OCI-M1 (cell line): ENCODE data around the gene CEP41.
A peak's percentile ranks its signal among the peaks of the same experiment; 100 is the strongest.
"Not testable (repeated sequence)": the region's sequence is repeated elsewhere in the genome, so short reads cannot be mapped to it uniquely, and the experiment has no call there.

Experiments used
- DNase-seq: peaks from one replicate; lab custom pipeline; 2025; lab: John Stamatoyannopoulos, UW

The CEP41 gene

DNA sequence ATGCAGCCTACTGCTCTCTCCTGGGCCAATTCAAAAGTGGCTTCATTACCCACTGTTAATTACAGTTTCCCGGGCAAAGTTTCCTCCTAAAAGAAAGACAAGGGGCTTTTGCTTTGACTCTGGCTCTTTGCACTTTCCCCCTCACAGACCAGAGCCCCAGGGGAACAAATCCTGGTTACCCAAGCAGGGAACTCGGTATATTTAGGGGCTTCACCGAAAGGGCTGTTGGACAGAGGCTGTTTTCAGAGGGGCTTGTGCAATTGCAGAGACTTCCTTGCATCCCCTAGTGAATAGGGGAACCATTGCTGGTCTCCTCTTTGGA lies 53.5 kb downstream of the CEP41 start:
- no peak for DNase-seq

DNA sequence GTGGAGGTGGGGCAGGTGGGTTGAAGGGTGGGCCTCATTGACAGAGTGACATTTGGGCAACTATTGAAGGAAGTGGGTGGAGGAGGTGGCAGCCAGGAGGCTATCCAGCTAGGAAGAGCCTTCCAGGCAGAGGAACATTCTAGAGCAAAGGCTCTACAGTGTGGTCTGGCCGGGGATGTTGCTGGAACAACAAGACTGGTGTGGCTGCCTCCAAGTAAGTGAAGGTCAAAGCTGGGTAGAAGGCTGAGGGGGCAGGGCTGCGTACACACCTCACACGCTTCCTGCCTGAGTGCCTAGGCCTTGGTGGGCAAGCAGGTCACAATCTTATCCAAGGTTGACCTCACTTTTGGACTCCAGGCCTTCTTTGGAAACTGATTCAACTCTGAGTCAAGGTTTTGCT lies 53.9 kb downstream of the CEP41 start:
- no peak for DNase-seq

DNA sequence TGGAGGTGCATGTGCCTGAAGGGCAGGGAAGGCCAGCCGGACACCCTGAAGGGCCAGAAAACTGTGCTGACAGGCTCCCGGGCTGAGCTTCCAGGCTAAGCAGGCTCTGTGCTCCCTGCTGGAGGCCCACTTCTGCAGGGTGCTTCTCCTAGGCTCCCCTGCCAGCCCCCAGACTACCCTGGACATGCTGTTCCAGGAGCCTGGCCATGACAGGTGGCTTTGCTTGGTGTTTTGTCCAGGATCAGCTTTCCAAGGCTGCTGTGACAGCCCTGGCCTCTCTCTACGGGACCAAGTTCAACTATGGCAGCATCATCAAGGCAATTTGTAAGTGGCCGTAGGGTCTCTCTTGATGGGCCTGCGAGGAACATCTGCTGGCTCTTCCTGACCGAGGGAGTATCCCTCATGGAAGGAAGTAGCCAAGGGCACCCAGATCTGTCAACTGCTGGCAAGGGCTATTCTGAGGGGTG lies 55.2 kb downstream of the CEP41 start:
- no peak for DNase-seq

DNA sequence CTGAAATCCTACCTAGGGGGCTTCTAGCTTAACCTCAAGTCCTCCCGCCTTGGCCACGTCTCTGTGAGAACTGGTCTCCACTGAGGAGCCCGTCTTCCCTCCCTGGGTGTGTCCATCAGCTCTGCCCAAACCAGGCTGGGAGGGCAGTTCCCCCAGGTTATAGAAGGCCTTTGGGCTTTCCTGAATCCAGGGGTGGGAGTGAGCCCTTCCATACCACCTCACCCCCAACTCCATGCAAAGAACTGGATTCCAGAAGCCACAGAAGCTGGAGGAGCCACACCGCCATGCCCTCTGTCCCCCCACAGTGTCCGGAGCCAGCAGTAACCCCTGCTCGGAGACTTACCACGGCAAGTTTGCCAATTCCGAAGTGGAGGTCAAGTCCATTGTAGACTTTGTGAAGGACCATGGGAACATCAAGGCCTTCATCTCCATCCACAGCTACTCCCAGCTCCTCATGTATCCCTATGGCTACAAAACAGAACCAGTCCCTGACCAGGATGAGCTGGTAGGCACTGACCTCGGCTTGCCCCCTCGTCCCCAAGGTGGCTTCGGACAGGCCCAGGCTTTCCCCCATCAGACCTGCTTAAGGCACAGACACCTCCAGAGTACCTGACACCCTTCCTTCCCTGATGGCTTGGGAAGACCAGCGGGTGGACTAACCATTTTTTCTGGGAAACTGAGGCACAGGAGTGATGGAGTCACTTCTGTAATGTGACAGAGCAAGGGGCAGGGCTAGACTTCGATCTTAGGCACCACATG lies 55.8 kb downstream of the CEP41 start:
- DNase-seq: no peak

DNA sequence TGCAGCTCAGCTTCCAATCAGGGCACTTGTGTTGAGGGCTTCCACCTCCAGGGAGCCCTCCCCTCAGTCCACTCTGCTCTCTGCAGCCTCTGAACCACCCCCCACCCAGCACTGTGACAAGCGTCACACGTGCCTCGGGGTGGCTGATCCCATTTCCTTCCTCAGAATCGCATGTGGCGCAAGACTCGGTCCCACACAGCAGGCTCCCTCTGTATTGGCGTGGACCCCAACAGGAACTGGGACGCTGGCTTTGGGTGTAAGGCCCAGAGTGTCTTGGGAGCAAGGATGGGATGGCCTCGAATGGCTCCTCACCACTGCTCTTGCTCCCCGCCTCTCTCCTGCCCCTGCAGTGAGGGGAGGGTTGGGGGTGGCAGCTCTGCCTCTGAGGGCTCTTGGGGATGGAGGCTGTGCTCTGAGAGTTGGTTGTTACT lies 56.4 kb downstream of the CEP41 start:
- DNase-seq: no peak

DNA sequence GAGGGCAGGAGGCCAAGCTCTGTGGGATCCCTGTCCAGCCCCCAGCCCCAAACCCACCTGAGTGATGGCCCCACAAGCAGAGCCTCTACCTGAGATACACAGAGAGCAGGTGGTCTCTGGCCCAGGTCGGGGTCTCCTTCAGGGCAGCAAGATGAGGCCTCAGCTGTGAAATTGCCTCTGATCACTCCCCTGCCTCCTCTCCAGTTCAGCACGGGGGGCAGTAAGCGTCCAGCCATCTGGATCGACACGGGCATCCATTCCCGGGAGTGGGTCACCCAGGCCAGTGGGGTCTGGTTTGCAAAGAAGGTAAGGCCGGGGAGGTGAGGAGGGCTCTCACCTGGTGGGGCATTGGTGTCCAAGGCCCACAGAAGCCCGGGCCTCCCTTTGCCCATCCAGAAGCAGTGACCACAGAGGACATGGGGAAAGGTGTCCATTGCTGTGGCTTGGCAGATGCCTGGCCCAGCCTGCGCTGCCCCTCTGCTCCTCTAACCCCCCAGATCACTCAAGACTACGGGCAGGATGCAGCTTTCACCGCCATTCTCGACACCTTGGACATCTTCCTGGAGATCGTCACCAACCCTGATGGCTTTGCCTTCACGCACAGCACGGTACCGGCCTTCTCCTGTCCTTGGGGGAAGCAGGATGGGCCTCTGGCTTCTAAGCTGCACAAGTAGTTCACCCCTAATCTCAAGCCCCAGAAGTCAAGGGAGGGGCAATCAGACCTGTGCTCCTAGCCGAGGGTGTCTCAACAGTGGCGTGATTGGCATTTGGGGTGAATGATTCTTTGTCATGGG lies 57.4 kb downstream of the CEP41 start:
- DNase-seq: no peak

DNA sequence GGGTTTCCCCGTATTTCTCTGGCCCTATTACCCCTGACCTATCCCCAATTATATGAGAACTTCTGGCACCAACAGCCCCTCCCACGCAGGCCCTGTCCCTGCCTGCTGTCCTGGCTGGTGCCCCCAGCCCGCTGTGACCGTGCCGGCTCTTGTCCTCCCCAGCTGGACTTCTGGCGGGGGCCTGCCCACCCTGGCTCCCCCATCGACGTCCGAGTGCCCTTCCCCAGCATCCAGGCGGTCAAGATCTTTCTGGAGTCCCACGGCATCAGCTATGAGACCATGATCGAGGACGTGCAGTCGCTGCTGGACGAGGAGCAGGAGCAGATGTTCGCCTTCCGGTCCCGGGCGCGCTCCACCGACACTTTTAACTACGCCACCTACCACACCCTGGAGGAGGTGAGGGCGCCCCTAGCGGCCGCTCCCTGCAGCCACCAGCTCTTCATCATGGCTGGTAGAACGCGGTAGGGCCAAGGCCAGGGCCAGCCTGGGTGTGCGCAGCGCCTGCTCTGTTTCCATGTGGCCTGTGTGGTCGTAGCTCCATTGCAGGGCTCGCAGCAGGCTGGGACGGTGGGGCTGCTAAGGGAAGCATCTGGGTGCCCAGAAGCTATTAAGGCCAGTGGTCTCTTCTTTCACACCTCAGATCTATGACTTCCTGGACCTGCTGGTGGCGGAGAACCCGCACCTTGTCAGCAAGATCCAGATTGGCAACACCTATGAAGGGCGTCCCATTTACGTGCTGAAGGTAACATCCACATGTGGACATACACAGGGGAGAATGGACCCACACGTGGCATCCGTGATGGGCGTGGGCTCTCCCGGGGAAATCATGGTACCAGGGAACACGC lies 59.1 kb downstream of the CEP41 start:
- DNase-seq: no peak

DNA sequence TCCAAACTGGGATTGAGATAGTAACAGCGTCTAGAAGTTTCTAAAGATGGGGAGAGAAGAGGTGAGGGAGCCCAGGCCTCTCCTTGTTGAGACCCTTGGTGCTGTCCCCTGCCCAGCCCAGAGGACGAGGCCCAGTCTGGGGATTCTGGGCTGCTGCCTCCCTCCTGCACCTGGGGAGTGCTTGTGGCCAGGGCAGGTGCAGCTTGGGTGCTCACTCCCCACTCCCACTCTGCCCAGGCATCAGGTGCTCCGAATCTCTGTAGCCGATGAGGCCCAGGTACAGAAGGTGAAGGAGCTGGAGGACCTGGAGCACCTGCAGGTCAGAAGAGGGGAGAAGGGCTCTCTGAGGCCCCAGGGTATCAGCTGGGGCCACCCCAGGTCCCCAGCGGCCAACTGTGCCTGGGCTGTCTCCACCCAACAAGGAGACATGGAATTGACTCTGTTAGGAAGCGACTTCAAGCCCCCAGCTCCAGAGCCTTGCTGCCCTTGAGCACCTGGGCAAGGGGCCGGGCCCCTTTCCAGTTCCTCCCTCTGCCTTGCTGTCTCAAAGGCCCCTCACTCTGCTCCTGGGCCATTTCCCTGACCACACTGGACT lies 59.9 kb downstream of the CEP41 start:
- DNase-seq: no peak

DNA sequence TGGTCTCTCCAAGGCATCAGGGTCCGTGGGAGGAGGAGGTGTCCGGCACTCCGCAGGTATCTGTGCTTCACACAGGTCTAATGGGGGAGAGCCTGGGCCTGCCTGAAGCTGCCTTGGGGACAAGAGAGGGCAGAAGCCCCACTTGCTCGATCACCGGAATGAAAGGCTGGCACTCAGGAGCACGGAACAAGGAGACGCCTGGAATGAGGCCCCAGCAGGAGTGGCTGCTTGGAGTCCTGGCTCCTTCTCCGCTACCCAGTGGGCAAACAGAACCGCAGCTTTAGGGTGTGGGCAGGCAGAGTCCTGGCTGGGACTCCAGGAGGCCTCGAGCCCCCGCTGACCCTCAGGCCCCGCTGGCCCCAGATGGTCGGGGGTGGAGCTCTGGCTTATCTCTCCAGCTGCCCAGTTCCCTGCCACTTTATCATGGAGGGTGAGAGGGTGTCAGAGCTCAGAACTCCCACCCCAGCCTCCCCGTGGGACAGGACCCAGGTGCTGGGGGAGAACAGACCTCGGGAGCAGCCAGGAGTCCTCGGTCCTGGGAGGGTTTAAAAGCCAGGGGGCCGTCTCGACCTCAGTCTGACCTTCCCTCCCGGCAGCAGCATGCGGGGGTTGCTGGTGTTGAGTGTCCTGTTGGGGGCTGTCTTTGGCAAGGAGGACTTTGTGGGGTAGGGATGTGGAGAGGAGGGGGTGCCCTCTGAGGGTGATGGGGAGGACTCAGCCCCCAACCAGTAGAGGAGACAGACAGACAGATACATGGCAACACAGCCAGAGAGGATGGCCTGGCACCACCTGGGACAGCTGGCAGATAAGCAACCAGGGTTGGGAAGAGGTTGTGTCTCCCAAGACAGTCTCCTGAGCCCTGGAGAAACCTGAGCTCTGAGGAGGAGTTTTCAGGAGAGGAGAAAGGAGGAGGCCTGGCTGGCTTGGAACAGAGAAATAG lies 60.6 kb downstream of the CEP41 start, which contains the start of gene CPA1:
CPA1 (plus strand) TSS at position 574 of the 940 bp plus-strand sequence; CDS start at position 601, 27 bp downstream.
- DNase-seq: no peak

DNA sequence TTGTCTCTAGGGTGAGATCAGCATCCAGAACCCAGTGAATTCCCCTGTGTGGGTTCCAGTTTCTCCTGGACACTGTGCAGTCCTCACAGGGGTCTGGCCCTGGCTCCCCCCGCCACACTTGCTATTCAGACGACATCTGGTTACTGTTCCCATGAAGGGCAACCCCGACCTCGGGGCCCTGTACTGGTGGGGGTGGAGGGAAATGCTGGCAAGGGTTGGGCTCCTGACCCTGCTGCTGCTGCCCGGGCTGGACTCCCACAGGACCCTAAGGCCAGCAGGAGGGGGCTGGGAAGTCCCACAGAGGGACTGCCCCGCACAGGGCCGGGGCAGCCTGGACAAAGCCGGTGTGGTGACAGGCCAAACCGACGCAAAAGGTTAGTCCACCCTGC lies 61.3 kb downstream of the CEP41 start:
- DNase-seq: no peak

DNA sequence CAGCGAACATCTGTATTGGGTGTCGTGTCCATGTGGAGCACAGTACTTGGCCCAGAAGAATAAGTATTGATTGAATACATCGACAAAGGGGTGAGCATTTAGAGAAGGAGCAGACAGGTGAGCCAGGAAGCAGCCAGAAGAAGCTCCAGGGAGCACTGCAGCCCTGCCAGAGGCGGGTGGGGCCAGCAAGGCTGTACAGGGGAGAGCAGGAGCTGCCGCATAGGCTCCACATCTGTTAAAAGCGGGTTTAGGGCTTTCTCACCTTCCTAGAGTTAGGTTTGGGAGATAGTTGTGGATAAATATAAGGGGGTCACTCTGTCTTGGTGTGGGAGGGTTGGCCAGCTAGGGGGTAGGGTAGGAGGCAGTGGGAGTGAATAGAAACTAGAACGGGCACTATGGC lies 61.8 kb downstream of the CEP41 start:
- DNase-seq: no peak

DNA sequence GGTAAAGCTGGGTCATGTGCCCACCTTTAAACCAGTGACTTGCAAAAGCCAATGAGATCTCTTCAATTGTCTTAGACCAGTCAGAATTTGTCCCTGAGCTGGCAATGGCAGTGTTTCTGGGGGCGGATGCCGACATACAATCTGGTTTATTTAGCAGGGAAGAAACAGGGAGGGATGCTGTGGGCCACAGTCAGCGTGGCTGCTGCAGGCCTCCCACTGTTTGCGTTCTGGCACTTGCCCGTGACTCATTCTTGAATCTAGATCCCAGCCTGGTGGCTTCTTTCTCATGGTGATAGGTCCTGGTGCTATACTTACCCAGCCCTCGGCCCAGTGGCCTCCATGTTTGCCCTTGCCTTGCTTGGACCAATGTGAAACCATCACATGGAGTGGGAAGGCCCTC lies 63.6 kb downstream of the CEP41 start:
- DNase-seq: no peak

DNA sequence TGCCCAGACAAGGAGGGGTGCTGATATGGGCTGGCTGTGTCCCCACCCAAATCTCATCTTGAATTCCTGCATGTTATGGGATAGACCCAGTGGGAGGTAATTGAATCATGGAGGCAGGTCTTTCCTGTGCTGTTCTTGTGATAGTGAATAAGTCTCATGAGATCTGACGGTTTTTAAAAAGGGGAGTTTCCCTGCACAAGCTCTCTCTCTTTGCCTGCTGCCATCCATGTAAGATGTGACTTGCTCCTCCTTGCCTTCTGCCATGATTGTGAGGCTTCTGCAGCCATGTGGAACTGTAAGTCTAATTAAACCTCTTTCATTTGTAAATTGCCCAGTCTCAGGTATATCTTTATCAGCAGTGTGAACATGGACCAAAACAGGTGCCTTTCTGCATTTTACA lies 64.4 kb downstream of the CEP41 start:
- not testable (repeated sequence) for DNase-seq

DNA sequence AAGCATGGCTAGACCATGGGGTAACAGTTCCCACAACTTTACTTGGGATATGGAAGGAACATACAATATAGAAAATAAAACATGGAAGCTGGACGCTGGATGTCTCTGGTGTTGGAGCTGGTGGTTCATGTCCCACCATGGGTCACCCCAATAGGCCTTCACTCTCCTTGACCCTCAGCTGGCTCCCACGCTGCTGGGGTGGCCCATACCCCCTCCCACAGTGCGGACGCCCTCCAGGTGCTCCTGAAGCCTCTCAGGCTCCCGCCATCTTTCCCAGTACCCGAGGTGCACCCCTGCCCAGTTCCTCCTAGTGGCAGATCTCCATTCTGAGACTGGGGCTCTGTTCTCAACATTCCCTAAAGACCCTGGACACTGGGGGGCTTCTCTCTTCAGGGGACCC lies 66.3 kb downstream of the CEP41 start:
- DNase-seq: no peak

DNA sequence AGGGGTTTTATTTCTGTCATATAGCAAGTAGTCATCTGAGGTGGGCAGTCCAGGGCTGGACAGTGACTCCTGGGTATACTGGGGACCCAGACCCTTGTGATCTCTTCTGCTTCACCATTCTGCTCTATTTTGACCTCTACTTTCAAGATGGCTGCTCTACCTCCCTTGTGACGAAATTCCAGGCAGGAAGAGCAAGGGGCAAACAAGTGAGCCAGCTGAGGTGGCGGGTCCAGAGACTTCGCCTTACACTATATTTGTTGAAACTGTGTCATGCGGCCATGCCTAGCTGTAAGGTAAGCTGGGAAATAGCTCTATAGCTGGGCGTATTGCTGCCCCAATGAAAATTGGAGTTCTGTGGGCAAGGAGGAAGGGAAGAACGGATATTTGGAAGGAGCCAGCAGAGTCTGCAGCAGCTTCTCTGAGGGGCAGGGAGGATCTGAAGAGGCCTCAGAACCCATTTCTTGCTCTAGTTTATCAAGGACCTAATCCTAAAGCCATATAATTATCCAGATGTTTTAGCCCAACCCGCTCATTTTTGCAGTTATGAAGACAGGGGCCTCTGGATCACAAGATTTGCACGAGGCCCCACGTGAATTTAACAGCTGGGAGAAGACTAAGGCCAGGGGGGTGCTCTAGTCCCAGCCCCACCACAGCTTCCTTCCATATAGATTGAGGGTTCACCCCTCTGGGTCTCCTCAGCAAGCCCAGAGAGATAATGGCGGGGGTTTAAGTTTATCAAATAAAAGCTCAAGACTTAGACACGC lies 68.2 kb downstream of the CEP41 start:
- no peak for DNase-seq

DNA sequence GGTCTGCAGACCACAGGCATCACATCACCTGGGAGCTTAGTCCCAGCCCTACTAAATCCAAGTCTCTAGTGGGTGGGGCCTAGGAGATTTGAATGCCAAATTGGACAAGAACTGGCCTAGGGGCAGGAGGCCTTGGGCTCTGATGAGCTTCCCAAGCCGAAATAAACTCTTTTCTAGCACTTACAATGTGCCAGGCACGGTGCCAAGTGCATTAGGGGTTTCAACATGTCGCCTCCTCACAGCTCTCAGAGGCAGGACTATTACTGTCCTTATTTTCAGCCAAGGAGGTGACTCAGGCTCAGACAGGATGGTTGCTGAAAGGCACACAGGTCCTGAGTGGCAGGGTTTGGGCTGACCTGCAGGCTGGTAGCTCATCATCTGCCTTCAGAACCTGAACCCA lies 69.8 kb downstream of the CEP41 start:
- no peak for DNase-seq

DNA sequence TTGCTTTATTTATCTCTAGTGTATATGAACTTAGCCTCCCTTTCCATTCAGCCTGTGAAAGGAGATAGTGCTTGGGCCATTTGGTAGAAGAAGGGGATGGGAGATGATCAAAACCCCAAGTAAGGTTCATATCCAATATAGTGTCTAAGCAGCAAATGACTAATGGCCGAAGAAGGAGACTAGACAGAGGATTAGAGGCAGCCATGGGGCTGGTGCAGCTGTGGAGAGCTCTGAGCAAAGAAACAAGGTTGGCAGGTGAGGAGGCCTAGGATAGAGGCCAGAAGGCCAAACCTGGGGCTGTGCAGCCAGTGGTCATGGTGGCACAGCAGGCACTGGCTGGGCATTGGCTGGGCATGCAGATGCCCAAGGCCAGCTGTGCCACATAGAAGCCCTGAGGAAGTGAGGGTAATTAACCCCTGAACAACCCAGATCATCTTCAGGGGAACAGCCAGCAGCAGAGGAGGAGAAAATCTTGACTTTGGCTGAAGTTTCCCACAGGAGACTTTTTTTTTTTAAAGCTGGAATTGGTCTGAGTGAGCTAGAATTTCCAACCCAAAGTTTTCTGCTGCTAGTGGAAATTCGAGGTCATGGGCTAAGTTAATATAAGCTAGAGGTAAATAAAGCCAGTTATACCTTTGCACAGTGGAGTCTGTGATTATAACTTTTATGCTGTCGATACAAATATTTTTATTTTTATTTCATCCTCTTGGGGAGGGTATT lies 70.8 kb downstream of the CEP41 start:
- DNase-seq: no peak

DNA sequence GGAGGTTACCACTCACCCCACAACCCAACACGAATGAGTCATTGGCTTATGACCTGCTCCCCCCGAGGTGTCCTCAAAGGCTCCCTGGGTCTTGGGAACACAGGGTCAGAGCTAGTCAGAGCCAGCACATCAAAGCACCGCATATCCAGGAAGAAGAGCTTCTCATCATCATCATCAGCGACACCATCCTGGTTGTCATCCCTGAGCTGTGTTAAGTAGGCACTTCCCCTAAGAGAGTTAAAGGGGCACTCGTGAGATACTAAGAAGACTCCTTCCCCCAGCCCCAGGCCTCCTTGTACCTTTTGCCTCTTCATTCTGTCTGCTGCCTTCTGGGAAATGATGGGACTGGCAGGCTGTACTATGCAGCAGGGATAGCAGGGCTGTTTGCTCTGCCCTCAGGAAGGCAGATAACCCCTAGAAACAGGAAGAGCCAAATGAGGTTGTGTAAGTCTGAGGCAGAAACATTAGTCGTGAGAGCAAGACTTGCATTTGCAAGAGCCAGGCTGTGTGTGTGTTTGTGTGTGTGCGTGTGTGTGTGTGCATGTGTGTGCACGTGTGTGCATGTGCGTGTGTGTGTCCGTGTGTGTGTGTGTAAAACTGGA lies 71.6 kb downstream of the CEP41 start:
- peak; percentile 53 for DNase-seq
